ENCODE measurements around the gene TPCN2.

TPCN2 gene

DNA sequence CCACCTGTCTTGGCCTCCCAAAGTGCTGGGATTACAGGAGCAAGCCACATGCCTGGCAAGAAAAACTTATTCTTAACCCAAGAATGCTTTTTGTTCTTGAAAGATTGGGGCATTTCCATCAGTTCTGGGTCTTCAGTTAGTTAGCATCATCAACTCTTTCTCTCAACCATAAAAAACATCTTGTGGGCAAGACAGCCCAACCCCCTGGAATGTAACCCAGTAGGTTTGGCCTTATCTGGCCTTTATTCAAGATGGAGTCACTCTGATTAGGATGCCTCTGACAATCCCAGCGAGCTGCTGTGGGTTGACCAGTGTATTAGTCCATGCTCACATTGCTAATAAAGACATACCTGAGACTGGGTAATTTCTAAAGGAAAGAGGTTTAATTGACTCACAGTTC, 9.2 kb upstream of the TPCN2 start:
- DNase-seq, result no peak

GRCh38 chr11:69040051-69040450, 8.7 kb upstream of the TPCN2 start:
- DNase-seq, result no peak

- DNase-seq, result no peak
These were observed 8.0 kb upstream of the TPCN2 start for GRCh38 chr11:69040581-69041260.

DNA sequence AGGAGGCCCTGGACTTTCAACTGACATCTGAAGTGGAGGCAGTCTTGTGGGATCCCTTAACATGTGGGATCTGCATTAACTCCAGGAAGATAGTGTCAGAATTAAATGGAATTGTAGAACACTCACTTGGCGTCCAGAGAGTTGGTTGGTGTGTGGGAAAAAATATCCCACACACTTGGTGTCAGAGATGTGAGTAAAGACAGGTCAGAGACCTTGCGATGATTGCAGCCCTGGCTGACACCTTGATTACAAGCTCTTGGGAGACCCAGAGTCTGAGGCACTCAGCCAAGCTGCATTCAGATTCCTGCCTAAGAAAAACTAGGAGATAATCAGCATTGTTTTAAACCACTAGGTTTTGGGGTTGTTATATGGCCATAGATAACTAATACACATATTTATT, 7.2 kb upstream of the TPCN2 start:
- DNase-seq, result no peak

GRCh38 chr11:69044111-69045013, 4.4 kb upstream of the TPCN2 start:
- peak; percentile 64 for DNase-seq

GRCh38 chr11:69048031-69048693, 570 bp upstream of the TPCN2 start:
- no peak for DNase-seq

DNA sequence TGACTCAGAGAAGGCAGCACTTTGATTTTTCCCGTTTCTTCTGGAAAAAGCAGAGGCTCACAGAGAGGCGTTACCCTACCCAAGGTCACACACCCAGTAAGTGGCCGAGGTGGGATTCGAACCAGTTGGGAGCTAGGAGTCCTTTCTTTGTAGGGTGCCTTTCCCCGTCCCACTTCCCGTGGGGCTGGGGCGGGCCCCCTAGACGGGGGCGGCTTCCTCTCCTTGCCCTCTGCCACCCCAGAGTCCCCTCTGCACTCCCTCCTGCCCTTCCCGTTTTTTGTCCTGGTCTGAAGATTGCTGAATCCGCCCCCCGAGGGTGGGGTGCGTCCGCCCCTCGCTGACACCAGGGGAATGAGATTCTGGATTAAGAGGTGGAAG, 747 bp downstream of the TPCN2 start:
- no peak for DNase-seq

DNA sequence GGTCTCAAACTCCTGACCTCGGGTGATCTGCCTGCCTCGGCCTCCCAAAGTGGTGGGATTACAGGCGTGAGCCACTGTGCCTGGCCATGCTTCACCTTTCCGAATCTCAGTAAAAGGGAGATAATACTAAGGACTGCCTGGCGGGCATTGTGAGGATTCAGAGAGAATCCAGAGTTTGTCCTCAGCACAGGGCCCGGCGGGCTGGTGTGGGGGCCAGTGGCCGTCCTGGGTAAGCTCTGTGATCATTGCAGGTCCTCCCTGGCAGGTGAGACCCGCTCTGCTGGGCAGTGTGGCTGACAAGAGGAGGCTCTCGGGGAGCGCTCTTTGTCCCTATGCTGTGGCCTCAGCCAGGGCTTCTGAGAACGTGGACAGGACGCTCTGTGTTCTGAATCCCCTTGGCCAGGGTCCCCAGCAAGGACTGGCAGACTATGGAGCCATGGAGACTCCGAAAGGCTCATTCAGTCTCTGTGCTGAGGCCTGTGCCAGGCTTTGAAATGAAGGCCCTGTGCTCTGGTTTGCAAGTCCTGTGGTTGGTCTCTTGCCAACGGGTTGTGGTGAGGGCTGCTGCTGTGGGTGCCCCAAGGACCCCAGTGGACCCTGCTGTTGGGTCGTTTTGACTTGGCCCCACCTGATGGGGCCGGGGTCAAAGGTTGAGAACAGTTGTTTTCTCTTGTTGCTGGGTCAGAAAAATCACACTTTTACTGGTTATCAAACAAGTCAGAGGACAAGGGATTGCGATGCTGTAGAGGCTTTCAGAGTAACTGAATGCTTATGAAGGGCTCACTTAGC, 2.1 kb downstream of the TPCN2 start:
- no peak for DNase-seq

DNA sequence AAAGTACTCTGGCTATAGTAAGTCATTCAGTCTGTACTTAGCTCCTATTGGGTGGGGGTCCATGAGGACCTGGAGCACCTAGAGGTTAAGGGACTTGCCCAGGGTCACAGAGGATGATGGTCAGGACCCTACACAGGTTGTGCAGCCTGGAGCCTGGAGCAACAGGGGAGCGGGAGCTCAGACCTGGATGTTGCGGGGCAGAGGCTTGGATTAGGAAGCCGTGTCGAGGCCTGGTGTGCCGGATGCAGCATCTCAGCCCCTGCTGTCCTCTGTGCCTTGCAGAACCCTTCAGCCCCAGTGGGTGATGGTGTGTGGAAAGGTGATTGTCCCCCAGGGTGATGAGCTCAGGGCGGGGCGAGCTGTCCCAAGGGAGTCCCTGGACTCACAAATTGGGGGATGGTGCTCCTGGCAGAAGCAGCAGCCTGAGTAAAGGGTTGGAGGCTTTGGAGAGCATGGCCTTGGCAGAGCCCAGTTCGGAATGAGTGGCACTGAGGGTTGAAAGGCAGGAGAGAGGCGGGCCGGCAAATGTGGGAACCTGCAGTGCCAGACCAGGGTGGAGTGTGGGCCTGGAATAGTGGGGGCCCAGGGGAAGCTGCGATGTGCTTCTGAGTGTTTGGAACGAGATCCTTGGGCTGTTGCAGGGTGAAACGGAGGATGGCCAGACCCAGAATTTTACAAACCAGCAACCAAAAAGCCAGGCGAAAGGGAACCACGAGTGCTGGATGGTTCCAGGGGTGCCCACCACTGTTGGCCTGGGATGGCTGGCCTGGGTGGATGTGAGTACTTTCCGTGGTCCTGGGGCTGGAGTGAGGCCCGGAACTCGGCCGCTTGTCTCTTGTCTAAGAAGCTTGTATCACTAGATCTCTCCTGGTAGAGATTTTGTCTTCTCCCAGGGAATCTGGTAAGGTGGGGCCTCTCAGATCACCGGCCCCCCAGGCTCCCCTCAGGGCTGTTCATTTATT, 2.9 kb downstream of the TPCN2 start:
- no peak for DNase-seq

DNA sequence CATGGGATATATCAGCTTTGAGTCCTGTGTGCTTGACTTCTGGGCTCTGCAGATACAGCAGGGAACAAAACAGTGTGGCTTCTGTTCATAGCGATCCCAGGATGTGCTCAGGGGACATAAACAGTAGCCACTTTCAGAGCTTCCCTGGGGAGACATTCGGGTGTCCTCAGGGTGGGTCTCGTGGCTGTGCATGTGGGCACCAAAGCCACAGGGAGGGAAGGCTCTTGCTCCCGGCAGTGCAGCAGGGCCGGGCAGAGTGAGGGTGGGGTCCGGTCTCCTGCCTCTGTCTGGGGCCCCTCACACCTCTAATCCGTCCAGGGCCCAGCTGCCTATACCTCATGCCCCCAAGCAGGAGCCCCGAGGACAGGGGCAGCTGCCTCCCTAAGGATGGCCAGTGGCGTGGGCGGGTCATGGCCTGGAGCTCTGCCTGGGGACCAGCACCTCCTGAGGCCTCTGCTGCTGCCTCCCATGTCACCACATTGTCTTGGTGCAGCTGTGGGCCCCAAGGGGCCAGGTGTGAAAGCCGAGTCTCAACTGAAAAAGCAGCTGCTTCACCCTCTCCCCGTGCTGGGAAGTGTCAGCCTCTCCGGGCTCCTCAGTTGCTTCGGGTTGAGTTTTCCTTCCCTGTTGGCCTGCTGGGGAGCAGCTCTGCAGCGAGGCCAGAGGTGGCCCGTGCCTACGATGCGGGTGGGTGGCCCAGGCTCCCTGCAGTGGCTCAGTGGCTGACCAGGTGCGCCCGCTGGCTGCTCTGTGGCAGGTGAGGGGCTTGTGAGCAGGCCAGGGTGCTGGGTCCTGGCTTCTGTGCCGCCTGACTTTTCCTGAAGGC, 3.8 kb downstream of the TPCN2 start:
- no peak for DNase-seq

DNA sequence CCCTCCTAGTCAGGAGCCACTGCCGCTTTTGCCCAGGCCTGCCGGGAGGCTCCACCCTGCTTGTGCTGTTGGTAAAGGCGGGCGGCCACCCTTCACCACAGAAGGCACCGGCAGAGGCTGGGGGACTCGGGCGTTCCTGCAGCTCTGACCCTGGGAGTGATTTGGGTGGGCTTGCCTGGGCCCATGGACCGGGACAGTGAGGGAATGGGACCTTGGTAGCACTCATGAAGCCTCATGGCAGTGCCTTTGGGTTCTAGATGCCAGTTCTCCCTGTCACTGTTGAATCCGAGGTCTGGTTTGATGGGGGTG, 4.4 kb downstream of the TPCN2 start:
- DNase-seq, result no peak

GRCh38 chr11:69053546-69054396, 5.0 kb downstream of the TPCN2 start:
- DNase-seq, result no peak

GRCh38 chr11:69054397-69055211, 5.9 kb downstream of the TPCN2 start:
- DNase-seq, result no peak

GRCh38 chr11:69055212-69055586, 6.5 kb downstream of the TPCN2 start:
- DNase-seq, result no peak

- no peak for DNase-seq
These were observed 7.1 kb downstream of the TPCN2 start for GRCh38 chr11:69055598-69056516.

DNA sequence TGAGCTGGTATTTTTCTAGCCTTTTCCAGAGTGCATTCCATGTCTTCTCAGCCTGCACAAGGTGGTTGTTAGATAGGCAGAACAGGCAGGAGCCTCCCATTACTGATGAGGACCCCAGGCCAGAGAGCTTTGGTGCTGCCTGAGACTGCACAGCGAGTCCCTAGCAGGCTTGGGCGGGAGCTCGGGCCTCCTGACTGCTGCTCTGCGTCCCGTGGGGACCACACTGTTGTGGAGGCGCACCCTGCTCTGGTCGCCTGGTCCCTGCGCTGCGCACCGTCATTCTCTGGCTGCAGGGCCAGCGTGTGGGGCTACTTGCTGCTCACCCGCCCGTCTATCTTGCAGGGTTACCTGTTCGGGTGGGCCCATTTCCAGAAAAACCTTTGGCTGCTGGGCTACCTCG, 8.5 kb downstream of the TPCN2 start:
- no peak for DNase-seq

DNA sequence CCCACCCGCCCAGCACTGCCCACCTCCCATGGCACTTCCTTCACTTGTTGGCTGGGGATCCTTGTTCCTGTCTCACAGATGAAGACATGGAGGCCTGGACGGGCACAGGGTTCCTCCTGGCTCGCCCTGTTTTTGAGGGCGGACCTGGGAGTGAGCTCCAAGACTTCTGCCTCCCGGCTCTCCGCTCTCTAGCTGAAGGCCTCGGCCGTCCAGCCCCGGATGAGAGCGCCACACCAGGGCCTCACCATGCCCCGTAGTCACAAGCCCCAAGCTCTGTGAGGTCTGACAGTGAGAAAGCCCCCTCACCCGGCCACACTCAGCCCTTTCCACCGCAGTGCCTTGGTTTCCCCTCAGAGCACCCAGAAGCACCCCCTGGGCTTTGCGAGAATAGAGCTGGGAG, 9.1 kb downstream of the TPCN2 start:
- no peak for DNase-seq

Data from SHP77 treated with DMSO at 0.1 percent for 48 hours (cell line).